Lower leg skin (tissue), 3 donors: ENCODE data around the gene GPC6.

Source experiments
- POLR2A ChIP-seq, 2 donors: fragments of 450-650 bp; IDR thresholded peaks; one replicate each; pipeline ENCODE4 v1.6.1; 2016 to 2017; ENCODE audit warnings: antibody characterized with exemption in 2 of 2, mild to moderate bottlenecking in 1 of 2, moderate library complexity in 1 of 2
- TF ChIP-seq, protein P1 (sequence below), 3 donors: fragments of 450-650 bp; IDR thresholded peaks; one replicate each; pipeline ENCODE4 v1.5.1; 2016; ENCODE audit warnings: antibody characterized with exemption in 3 of 3, mild to moderate bottlenecking in 3 of 3, moderate library complexity in 2 of 3

- no peak for TF ChIP-seq POLR2A (IDR thresholded peaks at IDR 0.05)
- TF ChIP-seq, protein P1, sequence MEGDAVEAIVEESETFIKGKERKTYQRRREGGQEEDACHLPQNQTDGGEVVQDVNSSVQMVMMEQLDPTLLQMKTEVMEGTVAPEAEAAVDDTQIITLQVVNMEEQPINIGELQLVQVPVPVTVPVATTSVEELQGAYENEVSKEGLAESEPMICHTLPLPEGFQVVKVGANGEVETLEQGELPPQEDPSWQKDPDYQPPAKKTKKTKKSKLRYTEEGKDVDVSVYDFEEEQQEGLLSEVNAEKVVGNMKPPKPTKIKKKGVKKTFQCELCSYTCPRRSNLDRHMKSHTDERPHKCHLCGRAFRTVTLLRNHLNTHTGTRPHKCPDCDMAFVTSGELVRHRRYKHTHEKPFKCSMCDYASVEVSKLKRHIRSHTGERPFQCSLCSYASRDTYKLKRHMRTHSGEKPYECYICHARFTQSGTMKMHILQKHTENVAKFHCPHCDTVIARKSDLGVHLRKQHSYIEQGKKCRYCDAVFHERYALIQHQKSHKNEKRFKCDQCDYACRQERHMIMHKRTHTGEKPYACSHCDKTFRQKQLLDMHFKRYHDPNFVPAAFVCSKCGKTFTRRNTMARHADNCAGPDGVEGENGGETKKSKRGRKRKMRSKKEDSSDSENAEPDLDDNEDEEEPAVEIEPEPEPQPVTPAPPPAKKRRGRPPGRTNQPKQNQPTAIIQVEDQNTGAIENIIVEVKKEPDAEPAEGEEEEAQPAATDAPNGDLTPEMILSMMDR (IDR thresholded peaks at IDR 0.05), result no peak
These were observed 1102.7 kb downstream of the GPC6 start for GRCh38 chr13:94329277-94329676.
